Vagina (tissue), 2 donors: Measurements from ENCODE around the gene LZTS2. TPM values are rescaled to one million over a fixed set of nuclear protein-coding genes. Genes with fewer than 3 reads are reported as not detected.
A peak's percentile ranks its signal among the peaks of the same experiment; 100 is the strongest.

Source experiments
- DNase-seq, 2 donors: peaks; one replicate each; pipeline ENCODE4 v3.0.0-alpha.2; 2017; ENCODE audit errors: extremely low spot score in 2 of 2
- H3K27ac ChIP-seq: fragments of 200-600 bp; sonication (generic); one replicate; pipeline ENCODE4 v1.5.1; 2019
- H3K27me3 ChIP-seq: fragments of 200-600 bp; sonication (generic); one replicate; pipeline ENCODE4 v1.5.1; 2019
- H3K36me3 ChIP-seq, 2 donors: fragments of 200-600 bp; sonication (generic); one replicate each; pipeline ENCODE4 v1.5.1; 2017 to 2019
- H3K4me1 ChIP-seq: fragments of 200-600 bp; sonication (generic); one replicate; pipeline ENCODE4 v1.5.1; 2019
- H3K4me3 ChIP-seq, 2 donors: fragments of 200-600 bp; sonication (generic); 1 replicate in 1 of 2; 2 replicates in 1 of 2; pipeline ENCODE4 v1.5.1; 2016 to 2019
- H3K9me3 ChIP-seq: fragments of 200-600 bp; sonication (generic); one replicate; pipeline ENCODE4 v1.5.1; 2019
- POLR2A ChIP-seq, 2 donors: fragments of 450-650 bp; IDR thresholded peaks; one replicate each; pipeline ENCODE4 v1.6.1; 2017; ENCODE audit warnings: antibody characterized with exemption in 2 of 2, mild to moderate bottlenecking in 2 of 2, moderate library complexity in 2 of 2
- POLR2AphosphoS5 ChIP-seq, 2 donors: sonication (generic); formaldehyde crosslinking; IDR thresholded peaks; one replicate each; pipeline ENCODE4 v1.9.0; 2017; ENCODE audit warnings: antibody characterized with exemption in 2 of 2, mild to moderate bottlenecking in 2 of 2, low read depth in 1 of 2; ENCODE audit not compliant: insufficient read depth in 1 of 2
- intact Hi-C: fragments of 100-400 bp; cut with DNase I; formaldehyde crosslinking; loops from one replicate; pipeline ENCODE4 v1.15.1; 2023
- total RNA-seq: library from RNA; depleted of rRNA; stranded (reverse); fragments of >200 nt; gene quantifications from one replicate; pipeline ENCODE4 v1.2.3, GENCODE V29; 2016
- TF ChIP-seq, protein P1 (sequence below), 3 experiments: fragments of 450-650 bp in 2 of 3; fragments of 200-600 bp in 1 of 3; sonication (generic) in 1 of 3; IDR thresholded peaks; one replicate each; pipeline ENCODE4 v1.5.1; 2017 to 2019; ENCODE audit warnings: antibody characterized with exemption in 3 of 3, mild to moderate bottlenecking in 2 of 3, moderate library complexity in 2 of 3

LZTS2 gene
- total RNA-seq, 1 donor from 2014 or later: 99.4 TPM

DNA sequence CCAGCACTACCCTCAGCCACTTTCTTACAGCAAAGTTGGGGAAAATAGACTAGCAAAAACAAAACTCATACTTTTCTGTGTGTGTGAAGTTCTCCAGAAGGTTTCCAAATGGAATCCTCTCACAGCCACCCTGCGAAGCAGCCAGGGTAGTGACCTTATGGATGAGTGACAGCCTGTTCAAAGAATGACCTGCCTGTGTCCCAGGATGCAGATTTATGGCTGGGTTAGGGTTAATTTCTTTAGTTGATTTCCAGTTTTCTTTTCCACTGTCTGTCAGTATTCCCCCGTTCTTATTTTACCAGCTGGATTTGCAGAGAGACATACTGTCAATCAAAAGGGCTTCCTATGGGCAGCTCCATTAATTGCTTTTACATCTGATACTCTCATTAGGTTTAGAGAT, 32.7 kb upstream of the LZTS2 start:
- no peak for DNase-seq
- peaks cover 15% of the 10 kb centered on the region for H3K4me1 ChIP-seq
- peaks cover 0 to 24% of the 10 kb centered on the region in 2 donors for H3K36me3 ChIP-seq
- no peaks in the 10 kb centered on the region for H3K27me3 ChIP-seq
- no peak overlapping the region for H3K4me3 ChIP-seq
- TF ChIP-seq POLR2A (IDR thresholded peaks at IDR 0.05) (no peak), POLR2AphosphoS5 (IDR thresholded peaks at IDR 0.05; ENCODE audit: insufficient read depth in 1 of 2, low read depth in 1 of 2) (no peak)
- TF ChIP-seq, protein P1, sequence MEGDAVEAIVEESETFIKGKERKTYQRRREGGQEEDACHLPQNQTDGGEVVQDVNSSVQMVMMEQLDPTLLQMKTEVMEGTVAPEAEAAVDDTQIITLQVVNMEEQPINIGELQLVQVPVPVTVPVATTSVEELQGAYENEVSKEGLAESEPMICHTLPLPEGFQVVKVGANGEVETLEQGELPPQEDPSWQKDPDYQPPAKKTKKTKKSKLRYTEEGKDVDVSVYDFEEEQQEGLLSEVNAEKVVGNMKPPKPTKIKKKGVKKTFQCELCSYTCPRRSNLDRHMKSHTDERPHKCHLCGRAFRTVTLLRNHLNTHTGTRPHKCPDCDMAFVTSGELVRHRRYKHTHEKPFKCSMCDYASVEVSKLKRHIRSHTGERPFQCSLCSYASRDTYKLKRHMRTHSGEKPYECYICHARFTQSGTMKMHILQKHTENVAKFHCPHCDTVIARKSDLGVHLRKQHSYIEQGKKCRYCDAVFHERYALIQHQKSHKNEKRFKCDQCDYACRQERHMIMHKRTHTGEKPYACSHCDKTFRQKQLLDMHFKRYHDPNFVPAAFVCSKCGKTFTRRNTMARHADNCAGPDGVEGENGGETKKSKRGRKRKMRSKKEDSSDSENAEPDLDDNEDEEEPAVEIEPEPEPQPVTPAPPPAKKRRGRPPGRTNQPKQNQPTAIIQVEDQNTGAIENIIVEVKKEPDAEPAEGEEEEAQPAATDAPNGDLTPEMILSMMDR (IDR thresholded peaks at IDR 0.05): no peak
- intact Hi-C loops: no loop called here
- no peak overlapping the region for H3K27ac ChIP-seq
- no peaks in the 10 kb centered on the region for H3K9me3 ChIP-seq

DNA sequence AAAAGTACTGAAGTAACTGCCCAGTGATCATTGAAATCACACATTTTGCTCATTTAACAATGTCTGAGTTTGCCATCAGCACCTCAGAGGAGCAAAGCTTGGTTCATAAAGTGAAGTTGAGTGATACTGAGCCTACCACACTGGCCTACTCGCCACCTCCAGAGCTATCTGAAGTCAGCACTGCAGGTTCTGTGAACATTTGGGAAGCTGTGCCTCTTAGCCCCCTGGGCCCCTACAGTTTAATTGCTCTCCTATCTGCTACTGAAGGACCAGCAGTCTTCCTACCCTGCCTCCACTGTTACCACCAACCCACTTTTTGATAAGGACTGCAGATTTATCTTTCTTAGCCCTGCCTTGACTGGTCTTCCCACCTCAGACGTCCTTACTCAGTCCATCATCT, 32.3 kb upstream of the LZTS2 start:
- no peak for DNase-seq
- intact Hi-C loops: no loop called here
- TF ChIP-seq, protein P1 (IDR thresholded peaks at IDR 0.05): no peak
- TF ChIP-seq POLR2AphosphoS5 (IDR thresholded peaks at IDR 0.05; ENCODE audit: insufficient read depth in 1 of 2, low read depth in 1 of 2) (no peak), POLR2A (IDR thresholded peaks at IDR 0.05) (no peak)
- H3K9me3 ChIP-seq: no peaks in the 10 kb centered on the region
- peaks cover 0 to 20% of the 10 kb centered on the region in 2 donors for H3K36me3 ChIP-seq
- H3K4me1 ChIP-seq: peaks cover 15% of the 10 kb centered on the region
- no peak overlapping the region for H3K27ac ChIP-seq
- H3K4me3 ChIP-seq: no peak overlapping the region
- H3K27me3 ChIP-seq: no peaks in the 10 kb centered on the region

DNA sequence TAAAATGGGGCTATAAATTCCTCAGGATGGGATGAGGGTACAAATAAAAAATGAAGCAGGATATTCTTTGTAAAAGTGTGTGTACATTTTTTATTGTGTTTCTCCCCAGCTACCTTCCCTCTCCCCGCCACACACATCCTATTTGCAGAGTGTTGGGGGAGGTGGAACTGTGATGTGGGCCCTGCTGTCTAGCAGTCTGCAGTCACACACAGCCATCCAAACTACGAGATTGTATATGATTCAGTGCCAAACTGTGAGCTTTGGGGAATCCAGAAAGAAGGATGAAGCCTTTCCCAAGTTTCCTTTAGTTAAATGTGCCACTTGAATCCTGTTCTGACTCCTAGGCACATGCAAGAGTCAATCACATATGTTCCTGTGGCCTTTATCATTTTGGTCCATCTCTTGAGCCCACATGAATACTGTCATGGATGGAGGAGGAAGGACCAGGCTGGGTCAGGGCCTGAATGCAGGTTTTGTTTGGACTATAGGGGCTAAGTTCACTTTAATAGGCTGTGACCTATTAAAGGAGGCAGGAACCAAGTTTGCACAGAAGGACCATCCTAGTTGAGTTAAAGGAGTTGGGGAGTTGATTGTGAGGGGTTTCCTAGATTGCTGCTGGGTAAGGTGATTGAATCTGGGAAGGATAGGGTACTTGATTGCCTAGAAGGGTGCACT, 31.4 kb upstream of the LZTS2 start:
- TF ChIP-seq POLR2A (IDR thresholded peaks at IDR 0.05): no peak
- no peak for TF ChIP-seq POLR2AphosphoS5 (IDR thresholded peaks at IDR 0.05; ENCODE audit: insufficient read depth in 1 of 2, low read depth in 1 of 2)
- TF ChIP-seq, protein P1 (IDR thresholded peaks at IDR 0.05): no peak
- Histone ChIP-seq H3K27ac (no peak overlapping the region), H3K4me3 (no peak overlapping the region), H3K9me3 (no peaks in the 10 kb centered on the region), H3K4me1 (peaks cover 15% of the 10 kb centered on the region), H3K36me3 (peaks cover 0 to 11% of the 10 kb centered on the region in 2 donors), H3K27me3 (no peaks in the 10 kb centered on the region)
- no peak for DNase-seq
- intact Hi-C loops: no loop called here

DNA sequence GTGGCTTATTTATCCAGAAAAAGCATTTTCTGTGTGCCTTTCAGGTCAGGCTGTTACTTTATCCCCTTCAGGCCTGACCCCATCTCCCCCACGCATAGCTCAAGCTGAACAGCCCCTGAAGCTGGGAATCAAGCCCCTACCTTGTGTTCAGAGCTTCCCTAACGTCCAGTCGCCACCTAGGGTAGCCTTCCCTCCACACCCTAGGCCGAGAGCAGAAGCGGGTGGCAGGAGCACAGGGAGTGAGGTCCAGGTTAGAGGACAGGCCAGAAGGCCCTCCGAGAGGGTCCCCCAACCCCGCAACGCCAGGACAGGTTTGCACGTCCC, 30.8 kb upstream of the LZTS2 start:
- intact Hi-C loops: no loop called here
- H3K27me3 ChIP-seq: no peaks in the 10 kb centered on the region
- H3K9me3 ChIP-seq: no peaks in the 10 kb centered on the region
- peaks cover 15% of the 10 kb centered on the region for H3K4me1 ChIP-seq
- H3K36me3 ChIP-seq: peaks cover 0 to 9% of the 10 kb centered on the region in 2 donors
- peak overlapping the region; percentile 60 to 72 for H3K4me3 ChIP-seq
- TF ChIP-seq POLR2A (IDR thresholded peaks at IDR 0.05): no peak
- TF ChIP-seq, protein P1 (IDR thresholded peaks at IDR 0.05): no peak
- no peak for DNase-seq
- H3K27ac ChIP-seq: no peak overlapping the region

DNA sequence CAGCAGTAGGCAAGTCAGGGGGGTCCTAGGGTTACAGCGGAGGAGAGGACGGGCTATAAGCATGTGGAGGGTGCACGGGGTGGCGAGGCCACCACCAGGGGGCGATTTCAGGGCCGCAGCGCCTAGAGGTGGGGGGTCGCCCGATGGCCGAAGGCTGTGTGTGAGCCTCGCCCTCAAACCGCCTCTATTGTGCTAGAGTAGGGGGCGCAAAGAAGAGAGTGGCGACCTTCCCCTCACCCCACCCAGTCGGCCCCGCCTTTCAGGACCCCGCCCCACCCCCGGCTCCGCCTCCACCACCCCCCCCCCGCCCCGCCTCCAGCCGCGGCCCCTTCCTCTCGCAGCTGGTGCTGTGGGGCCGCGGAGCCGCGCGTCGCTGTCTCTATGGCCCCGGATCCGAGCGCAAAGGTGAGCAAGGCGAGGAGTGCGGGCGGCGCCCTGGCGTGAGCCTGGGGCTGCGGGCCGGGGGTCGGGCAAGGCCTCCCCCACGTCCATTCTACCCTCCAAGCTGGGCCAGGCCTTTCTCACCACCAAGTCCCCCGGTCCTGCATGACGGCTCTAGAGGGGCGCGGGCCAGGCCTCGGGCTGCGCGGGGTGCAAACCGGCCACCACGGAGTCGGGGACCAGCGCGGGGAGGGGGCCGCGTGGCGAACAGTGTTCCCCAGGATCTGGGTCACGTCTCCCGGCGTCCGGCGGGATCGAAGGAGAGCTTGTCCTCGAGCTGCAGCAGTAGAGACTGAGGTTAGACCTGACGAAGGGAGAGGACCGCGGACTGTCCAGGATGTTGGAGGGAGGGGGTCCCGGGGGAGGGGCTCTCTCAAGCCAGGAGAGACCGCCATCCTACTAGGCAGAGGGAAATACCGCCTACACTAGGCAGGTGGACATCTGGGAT, 30.2 kb upstream of the LZTS2 start, which contains the start of gene SEMA4G:
TSS of gene SEMA4G (plus strand) at position 318 of the 889 bp plus-strand sequence. CDS start 3,409 bp downstream, outside the sequence.
- H3K27me3 ChIP-seq: no peaks in the 10 kb centered on the region
- peaks cover 15% of the 10 kb centered on the region for H3K4me1 ChIP-seq
- no peak for DNase-seq
- peak within 1 kb of the TSS; percentile 60 to 72 for H3K4me3 ChIP-seq
- intact Hi-C loops: no loop called here
- H3K27ac ChIP-seq: no peak within 1 kb of the TSS
- H3K36me3 ChIP-seq: peaks cover 0 to 9% of the 10 kb centered on the region in 2 donors
- TF ChIP-seq POLR2A (IDR thresholded peaks at IDR 0.05): no peak
- peak in 1 of 2 donors; percentile 18 for TF ChIP-seq POLR2AphosphoS5 (IDR thresholded peaks at IDR 0.05; ENCODE audit: insufficient read depth in 1 of 2, low read depth in 1 of 2)
- TF ChIP-seq, protein P1 (IDR thresholded peaks at IDR 0.05): peak; percentile 27 to 54 (median 46)
- H3K9me3 ChIP-seq: no peaks in the 10 kb centered on the region
